Keratinocyte (primary cell): ENCODE results near the gene DDX41. TPM values are rescaled to one million over a fixed set of nuclear protein-coding genes. Genes with fewer than 3 reads are reported as not detected.

Experiments
- DNase-seq: peaks from one replicate; pipeline ENCODE4 v3.0.0-alpha.2; 2011; ENCODE audit warnings: low read depth, missing footprints, low spot score
- FAIRE-seq: peaks from 2 replicates; lab custom pipeline; 2011; peaks lifted over from hg19 to GRCh38; lab: Jason Lieb, UNC
- H2AFZ ChIP-seq: 2 replicates; pipeline ENCODE4 v1.6.0; 2012; ENCODE audit warnings: low read length, control low read depth, inconsistent platforms; ENCODE audit not compliant: control insufficient read depth
- H3K27ac ChIP-seq: 2 replicates; pipeline ENCODE4 v1.5.1; 2011; ENCODE audit warnings: low read length; ENCODE audit not compliant: control insufficient read depth, insufficient read depth
- H3K27me3 ChIP-seq: 3 replicates; pipeline ENCODE4 v1.6.0; 2011; ENCODE audit warnings: low read length; ENCODE audit not compliant: control insufficient read depth, insufficient read depth; ENCODE audit errors: extremely low read depth
- H3K36me3 ChIP-seq, 2 experiments: 2 replicates in 1 of 2; 3 replicates in 1 of 2; pipeline ENCODE4 v1.5.1; 2011; ENCODE audit warnings: low read length in 2 of 2, mild to moderate bottlenecking in 1 of 2; ENCODE audit not compliant: control insufficient read depth in 2 of 2, insufficient read depth in 2 of 2; ENCODE audit errors: extremely low read depth in 1 of 2
- H3K4me1 ChIP-seq: 3 replicates; pipeline ENCODE4 v1.5.1; 2011; ENCODE audit warnings: low read length; ENCODE audit not compliant: control insufficient read depth, insufficient read depth; ENCODE audit errors: extremely low read depth
- H3K4me2 ChIP-seq: 3 replicates; pipeline ENCODE4 v1.6.0; 2011; ENCODE audit warnings: low read depth, low read length; ENCODE audit not compliant: control insufficient read depth, insufficient read depth; ENCODE audit errors: extremely low read depth
- H3K4me3 ChIP-seq, 3 experiments: fragments of 200-600 bp in 1 of 3; sonication (generic) in 1 of 3; 2 replicates in 2 of 3; 3 replicates in 1 of 3; pipeline ENCODE4 v1.5.1; 2011 to 2016; ENCODE audit warnings: low read length in 3 of 3, mild to moderate bottlenecking in 3 of 3, control low read depth in 2 of 3, inconsistent platforms in 1 of 3, low read depth in 1 of 3, mixed read lengths in 1 of 3, mixed run types in 1 of 3, moderate library complexity in 1 of 3; ENCODE audit not compliant: control insufficient read depth in 2 of 3, insufficient read depth in 2 of 3; ENCODE audit errors: extremely low read depth in 1 of 3
- H3K79me2 ChIP-seq: 2 replicates; pipeline ENCODE4 v1.6.0; 2012; ENCODE audit warnings: low read length; ENCODE audit not compliant: control insufficient read depth, insufficient read depth
- H3K9ac ChIP-seq: 3 replicates; pipeline ENCODE4 v1.6.0; 2011; ENCODE audit warnings: low read length; ENCODE audit not compliant: control insufficient read depth, insufficient read depth; ENCODE audit errors: extremely low read depth
- H3K9me1 ChIP-seq: 3 replicates; pipeline ENCODE4 v1.6.0; 2011; ENCODE audit warnings: low read length; ENCODE audit not compliant: control insufficient read depth, insufficient read depth; ENCODE audit errors: extremely low read depth
- H3K9me3 ChIP-seq: 2 replicates; pipeline ENCODE4 v1.5.1; 2012; ENCODE audit warnings: low read depth, low read length; ENCODE audit not compliant: control insufficient read depth
- H4K20me1 ChIP-seq: 3 replicates; pipeline ENCODE4 v1.6.0; 2011; ENCODE audit warnings: low read length; ENCODE audit not compliant: control insufficient read depth, insufficient read depth; ENCODE audit errors: extremely low read depth
- EZH2 ChIP-seq: IDR thresholded peaks from one replicate; pipeline ENCODE4 v1.6.1; 2012; ENCODE audit warnings: inconsistent platforms, mild to moderate bottlenecking, low read length, moderate library complexity
- dilution Hi-C: fragments of 300-500 bp; cut with MboI; formaldehyde crosslinking; loops from one replicate; pipeline ENCODE4 v1.7.0; 2020; ENCODE audit warnings: low sequenced_read_pairs; ENCODE audit not compliant: extremely low pct_ligation_motif_present
- polyA plus RNA-seq, 5 experiments: library from polyadenylated mRNA; depleted of rRNA in 3 of 5; stranded (reverse) in 3 of 5; stranded (forward) in 1 of 5; unstranded in 1 of 5; fragments of >200 nt; gene quantifications; 1 replicate in 1 of 5; 2 replicates in 3 of 5; 3 replicates in 1 of 5; pipeline versions ENCODE4 v1.2.1 to v1.2.3, GENCODE V29; 2011 to 2012; ENCODE audit warnings: missing spikeins in 2 of 5, low read depth in 1 of 5, low replicate concordance in 1 of 5
- TF ChIP-seq, protein P1 (sequence below), 3 experiments: IDR thresholded peaks in 1 of 3; conservative IDR thresholded peaks in 1 of 3; optimal IDR thresholded peaks in 1 of 3; 2 replicates in 2 of 3; 3 replicates in 1 of 3; pipeline versions ENCODE3 to v1.5.1; 2011; ENCODE audit warnings: low read length in 3 of 3, mild to moderate bottlenecking in 3 of 3, moderate library complexity in 2 of 3, control low read depth in 1 of 3, inconsistent platforms in 1 of 3; ENCODE audit not compliant: insufficient read depth in 2 of 3; ENCODE audit errors: extremely low read depth in 1 of 3

DDX41 gene
- polyA plus RNA-seq, 1 donor (not counting 4 experiments of a cell fraction or from before 2014, with no cell fraction given): 71.3 TPM

DNA sequence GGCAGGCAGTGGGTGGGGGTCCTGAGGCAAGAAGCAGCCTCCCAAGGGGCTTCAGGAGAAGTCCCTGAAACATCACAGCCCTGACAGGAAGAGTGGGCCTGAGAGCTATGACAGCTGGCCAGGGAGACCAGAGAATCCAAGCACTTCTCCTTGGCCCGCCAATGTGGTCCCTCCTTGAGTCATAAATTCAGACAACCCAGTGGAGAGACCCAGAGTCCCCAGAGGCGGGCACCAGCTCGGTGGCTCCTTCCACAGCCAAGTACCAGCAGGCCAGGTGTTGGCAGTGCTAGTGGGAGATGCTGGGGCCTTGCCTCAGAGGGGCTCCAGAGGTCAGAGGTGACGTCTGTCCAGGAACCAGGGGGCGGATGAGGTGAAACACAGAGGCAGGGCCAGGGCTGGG, 5.6 kb downstream of the DDX41 start:
- TF ChIP-seq, protein P1, sequence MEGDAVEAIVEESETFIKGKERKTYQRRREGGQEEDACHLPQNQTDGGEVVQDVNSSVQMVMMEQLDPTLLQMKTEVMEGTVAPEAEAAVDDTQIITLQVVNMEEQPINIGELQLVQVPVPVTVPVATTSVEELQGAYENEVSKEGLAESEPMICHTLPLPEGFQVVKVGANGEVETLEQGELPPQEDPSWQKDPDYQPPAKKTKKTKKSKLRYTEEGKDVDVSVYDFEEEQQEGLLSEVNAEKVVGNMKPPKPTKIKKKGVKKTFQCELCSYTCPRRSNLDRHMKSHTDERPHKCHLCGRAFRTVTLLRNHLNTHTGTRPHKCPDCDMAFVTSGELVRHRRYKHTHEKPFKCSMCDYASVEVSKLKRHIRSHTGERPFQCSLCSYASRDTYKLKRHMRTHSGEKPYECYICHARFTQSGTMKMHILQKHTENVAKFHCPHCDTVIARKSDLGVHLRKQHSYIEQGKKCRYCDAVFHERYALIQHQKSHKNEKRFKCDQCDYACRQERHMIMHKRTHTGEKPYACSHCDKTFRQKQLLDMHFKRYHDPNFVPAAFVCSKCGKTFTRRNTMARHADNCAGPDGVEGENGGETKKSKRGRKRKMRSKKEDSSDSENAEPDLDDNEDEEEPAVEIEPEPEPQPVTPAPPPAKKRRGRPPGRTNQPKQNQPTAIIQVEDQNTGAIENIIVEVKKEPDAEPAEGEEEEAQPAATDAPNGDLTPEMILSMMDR (optimal IDR thresholded peaks at IDR 0.05 in 1 of 3, IDR thresholded peaks at IDR 0.05 in 1 of 3, conservative IDR thresholded peaks at IDR 0.05 in 1 of 3; ENCODE audit: extremely low read depth in 1 of 3, insufficient read depth in 2 of 3, low read length in 3 of 3): no peak
- no peak for TF ChIP-seq EZH2
- Histone ChIP-seq H3K9me1 (no peaks in the 10 kb centered on the region), H3K4me1 (peaks cover 8% of the 10 kb centered on the region), H3K9me3 (no peaks in the 10 kb centered on the region), H4K20me1 (no peaks in the 10 kb centered on the region), H3K4me2 (no peak overlapping the region), H3K79me2 (peaks cover 19% of the 10 kb centered on the region), H3K27ac (no peak overlapping the region), H3K9ac (no peak overlapping the region), H3K4me3 (no peak overlapping the region), H3K27me3 (no peaks in the 10 kb centered on the region), H3K36me3 (peaks cover 33 to 43% of the 10 kb centered on the region in 2 experiments), H2AFZ (no peak overlapping the region)
- DNase-seq (no peak), FAIRE-seq (no peak)
- dilution Hi-C loops: no loop called here

DNA sequence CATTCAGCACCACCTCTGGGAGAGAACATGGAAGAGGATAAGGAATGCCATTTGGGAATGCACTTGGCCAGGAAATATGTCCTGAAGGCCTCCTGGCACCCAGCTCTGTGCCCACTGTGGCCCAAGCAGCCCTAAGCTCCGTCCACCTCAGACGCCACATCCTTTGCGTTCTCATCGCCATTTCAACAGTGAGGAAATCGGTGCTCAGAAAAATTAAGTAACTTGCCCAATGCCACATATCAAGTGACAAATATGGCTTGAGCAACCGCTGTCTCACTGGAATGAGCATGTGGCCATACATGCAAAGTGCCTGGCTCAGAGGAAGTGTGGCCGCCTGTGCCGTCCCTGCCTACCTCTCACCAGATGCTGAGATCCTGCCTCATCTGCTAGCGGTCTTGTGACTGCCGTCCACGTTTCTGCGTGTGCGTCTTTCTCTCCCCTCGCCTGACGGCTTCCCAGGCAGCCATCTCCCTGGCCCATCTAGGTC, 6.2 kb downstream of the DDX41 start:
- peaks cover 13% of the 10 kb centered on the region for H3K79me2 ChIP-seq
- no peak for DNase-seq
- H3K36me3 ChIP-seq: peaks cover 31 to 40% of the 10 kb centered on the region in 2 experiments
- H4K20me1 ChIP-seq: no peaks in the 10 kb centered on the region
- no peak for FAIRE-seq
- no peak overlapping the region for H3K4me3 ChIP-seq
- TF ChIP-seq EZH2: no peak
- TF ChIP-seq, protein P1 (optimal IDR thresholded peaks at IDR 0.05 in 1 of 3, IDR thresholded peaks at IDR 0.05 in 1 of 3, conservative IDR thresholded peaks at IDR 0.05 in 1 of 3; ENCODE audit: extremely low read depth in 1 of 3, insufficient read depth in 2 of 3, low read length in 3 of 3): no peak
- no peaks in the 10 kb centered on the region for H3K27me3 ChIP-seq
- dilution Hi-C loops: no loop called here
- no peaks in the 10 kb centered on the region for H3K9me1 ChIP-seq
- H3K4me2 ChIP-seq: no peak overlapping the region
- H3K27ac ChIP-seq: no peak overlapping the region
- no peak overlapping the region for H3K9ac ChIP-seq
- H2AFZ ChIP-seq: no peak overlapping the region
- peaks cover 3% of the 10 kb centered on the region for H3K4me1 ChIP-seq
- no peaks in the 10 kb centered on the region for H3K9me3 ChIP-seq
